ENCODE measurements around the gene LRSAM1.

DNA sequence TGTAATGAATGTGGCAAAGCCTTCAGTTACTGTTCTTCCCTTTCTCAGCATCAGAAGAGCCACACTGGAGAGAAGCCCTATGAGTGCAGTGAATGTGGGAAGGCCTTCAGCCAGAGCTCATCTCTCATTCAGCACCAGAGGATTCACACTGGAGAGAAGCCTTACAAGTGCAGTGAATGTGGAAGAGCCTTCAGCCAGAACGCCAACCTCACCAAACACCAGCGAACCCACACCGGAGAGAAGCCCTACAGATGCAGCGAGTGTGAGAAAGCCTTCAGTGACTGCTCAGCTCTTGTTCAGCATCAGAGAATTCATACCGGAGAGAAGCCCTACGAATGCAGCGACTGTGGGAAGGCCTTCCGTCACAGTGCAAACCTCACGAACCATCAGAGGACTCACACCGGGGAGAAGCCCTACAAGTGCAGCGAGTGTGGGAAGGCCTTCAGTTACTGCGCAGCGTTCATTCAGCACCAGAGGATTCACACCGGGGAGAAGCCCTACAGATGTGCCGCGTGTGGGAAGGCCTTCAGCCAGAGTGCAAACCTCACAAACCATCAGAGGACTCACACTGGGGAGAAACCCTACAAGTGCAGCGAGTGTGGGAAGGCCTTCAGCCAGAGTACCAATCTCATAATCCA lies 6.9 kb upstream of the LRSAM1 start:
- TF ChIP-seq, protein P1, sequence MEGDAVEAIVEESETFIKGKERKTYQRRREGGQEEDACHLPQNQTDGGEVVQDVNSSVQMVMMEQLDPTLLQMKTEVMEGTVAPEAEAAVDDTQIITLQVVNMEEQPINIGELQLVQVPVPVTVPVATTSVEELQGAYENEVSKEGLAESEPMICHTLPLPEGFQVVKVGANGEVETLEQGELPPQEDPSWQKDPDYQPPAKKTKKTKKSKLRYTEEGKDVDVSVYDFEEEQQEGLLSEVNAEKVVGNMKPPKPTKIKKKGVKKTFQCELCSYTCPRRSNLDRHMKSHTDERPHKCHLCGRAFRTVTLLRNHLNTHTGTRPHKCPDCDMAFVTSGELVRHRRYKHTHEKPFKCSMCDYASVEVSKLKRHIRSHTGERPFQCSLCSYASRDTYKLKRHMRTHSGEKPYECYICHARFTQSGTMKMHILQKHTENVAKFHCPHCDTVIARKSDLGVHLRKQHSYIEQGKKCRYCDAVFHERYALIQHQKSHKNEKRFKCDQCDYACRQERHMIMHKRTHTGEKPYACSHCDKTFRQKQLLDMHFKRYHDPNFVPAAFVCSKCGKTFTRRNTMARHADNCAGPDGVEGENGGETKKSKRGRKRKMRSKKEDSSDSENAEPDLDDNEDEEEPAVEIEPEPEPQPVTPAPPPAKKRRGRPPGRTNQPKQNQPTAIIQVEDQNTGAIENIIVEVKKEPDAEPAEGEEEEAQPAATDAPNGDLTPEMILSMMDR (IDR thresholded peaks at IDR 0.05) = no peak
- TF ChIP-seq EZH2 (IDR thresholded peaks at IDR 0.05) = no peak
- no peak for TF ChIP-seq EZH2phosphoT487 (IDR thresholded peaks at IDR 0.05)
